SKM-1 treated with dmso at 0.1 percent for 144 hours (cell line): ENCODE measurements around the gene RANBP9.

ENCODE experiments used
- DNase-seq: peaks from one replicate; lab custom pipeline; 2025; ENCODE audit not compliant: unreplicated experiment; lab: John Stamatoyannopoulos, UW

The RANBP9 gene

GRCh38 chr6:13711324-13711732 is 307 bp downstream of the RANBP9 start:
- peak; percentile 91 for DNase-seq

DNA sequence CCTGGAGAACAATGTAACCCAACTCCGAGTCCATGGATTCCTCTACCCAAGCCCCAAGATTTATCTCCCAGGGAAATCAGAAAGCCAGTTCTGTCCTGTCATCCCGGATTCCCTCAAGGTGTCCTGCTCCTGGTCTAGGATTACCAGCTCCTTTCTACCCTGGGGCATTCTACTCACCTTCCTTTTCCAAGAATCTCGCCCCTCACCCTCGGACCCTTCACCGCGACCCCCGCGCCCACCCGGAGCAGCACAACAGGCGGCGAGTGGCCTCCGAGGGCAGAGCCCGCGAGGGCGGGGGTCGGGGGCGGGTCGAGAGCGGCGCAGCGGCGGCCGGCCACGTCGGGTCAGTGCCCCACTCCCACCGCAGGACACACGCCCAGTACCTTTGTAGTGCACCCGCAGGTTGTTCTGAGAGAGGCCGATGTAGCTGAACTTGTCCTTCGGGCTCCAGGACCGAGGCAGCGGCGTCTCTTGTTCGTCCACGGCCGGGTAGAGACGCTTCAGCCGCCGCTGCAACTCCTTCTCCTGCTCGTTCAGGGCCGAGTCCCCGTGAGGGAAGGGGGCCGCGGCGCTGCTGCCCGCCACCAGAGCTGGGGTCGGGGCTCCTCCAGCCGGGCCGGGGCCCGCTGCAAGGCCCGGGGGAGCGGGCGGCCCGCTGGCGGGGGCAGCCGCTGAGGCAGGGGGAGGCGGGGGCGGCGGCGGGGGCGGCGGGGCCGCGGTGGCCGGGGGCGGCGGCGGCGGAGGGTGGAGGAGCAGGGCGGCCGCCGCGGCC is 897 bp downstream of the RANBP9 start:
- no peak for DNase-seq

- no peak for DNase-seq
Observed at GRCh38 chr6:13709689-13710551, 1.7 kb downstream of the RANBP9 start.

DNA sequence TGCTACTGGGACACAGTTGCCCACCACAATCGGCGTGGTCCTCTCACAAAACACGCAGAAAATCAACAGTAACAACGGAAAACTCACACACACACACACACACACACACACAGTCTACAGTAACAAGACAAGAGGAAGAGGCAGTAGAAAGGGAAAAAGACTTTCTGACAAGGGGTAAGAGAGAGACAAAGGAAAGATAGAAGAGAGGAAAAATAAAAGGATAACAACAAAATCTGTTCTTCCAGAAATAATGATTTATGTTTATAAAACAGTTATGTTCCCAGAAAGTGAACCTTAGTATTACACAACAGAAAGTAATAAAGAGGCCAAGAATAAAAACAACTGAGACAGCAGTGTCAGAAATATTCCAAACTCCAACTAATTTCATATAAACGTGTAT is 2.9 kb downstream of the RANBP9 start:
- no peak for DNase-seq

DNA sequence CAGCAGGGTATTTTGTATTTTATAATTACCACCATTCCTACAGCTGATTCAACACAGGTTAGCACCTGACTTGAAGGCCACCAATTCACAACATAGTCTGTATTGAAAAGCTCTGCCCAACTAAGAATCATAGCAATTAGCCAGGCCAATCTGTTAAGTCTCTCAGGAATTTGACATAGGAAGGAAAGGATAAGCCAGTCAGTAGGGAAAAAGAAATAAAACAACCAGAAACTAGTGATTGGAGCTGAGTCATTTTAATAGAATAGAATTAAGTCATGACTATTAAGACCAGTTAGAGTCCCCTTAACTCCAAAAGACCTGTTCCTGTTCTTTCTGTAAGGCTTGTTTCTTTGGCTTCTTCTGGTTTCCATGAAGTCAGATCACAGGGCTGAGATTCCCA is 8.1 kb downstream of the RANBP9 start:
- DNase-seq: no peak

DNA sequence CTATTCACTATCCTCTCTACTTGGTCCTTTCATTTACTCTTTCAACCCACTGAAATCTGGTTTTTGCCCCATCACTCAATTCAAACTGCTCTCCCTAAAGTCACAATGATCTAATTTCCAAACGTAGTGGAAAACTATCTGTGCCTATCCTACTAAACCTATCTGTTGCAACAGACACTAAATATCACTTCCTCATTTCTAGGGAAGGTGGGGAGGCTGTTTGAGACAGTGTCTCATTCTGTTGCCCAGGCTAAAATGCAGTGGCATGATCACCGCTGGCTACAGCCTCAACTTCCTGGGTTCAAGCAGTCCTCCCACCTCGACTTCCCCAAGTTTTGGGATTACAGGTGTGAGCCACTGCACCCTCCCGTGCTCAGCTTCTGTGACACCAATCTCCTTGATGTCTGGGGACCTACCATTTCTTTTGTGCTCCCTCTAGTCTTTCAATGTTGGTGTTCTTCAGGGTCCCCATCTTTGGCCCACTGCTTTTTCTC is 8.8 kb downstream of the RANBP9 start:
- DNase-seq: peak; percentile 86

DNA sequence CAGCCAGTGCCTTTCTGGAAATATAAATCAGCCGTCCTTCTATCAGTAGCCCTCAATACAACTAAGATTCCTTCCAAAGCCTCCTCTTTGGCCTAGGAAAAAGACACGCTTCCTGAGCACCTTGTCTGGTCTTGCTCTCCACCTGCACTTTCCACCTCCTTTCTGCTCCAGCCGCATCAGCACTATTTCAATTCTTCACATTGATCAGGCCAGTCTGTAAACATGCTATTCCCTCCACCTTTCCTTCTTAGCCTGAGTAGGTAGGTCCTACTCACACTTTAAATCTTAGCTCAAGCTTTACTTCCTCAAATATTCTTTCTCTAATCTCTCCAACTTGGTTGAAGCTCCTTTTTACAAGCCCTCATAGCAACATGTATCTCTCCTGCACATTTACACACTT is 11.4 kb downstream of the RANBP9 start:
- DNase-seq: no peak

GRCh38 chr6:13698715-13699114 is 12.9 kb downstream of the RANBP9 start:
- no peak for DNase-seq

DNA sequence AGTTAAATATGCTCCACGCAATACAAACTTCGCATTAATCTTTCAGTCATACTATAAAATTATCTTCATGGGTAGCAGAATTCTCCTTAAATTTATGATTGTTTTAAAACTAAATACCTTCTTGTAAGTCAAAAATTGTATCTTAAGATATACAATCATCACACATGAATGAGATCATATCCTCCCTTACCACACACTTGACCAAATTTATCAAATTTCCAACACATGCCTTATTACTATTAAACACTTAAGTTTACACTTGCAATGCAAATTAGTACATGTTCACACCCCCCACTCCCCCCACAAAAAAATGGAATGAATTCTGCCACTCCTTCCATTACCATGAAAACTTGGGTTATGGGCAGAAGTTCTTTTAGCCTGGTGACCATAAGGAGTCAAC is 13.8 kb downstream of the RANBP9 start:
- no peak for DNase-seq

- no peak for DNase-seq
Observed at GRCh38 chr6:13696226-13696625, 15.4 kb downstream of the RANBP9 start.

DNA sequence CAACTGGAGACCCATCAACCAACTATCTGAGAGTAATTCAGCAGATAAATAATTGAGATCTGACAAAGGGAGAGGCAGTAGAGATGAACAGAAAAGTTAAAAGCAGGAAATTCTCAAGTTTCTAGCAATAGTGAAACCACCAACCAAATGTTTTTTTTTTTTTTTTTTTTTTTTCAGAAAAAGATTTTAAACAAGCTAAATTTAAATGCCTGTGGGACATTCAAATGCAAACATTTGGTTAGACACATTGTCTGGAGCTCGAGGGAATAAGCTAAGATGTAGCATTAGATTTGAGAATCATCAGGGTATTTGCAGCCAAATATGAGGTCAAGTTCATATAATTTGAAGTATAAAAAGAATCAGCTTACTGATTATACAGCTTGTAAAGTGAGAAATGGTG is 16.4 kb downstream of the RANBP9 start:
- DNase-seq: no peak

GRCh38 chr6:13694562-13694961 is 17.1 kb downstream of the RANBP9 start:
- DNase-seq: no peak

GRCh38 chr6:13689511-13690256 is 22.0 kb downstream of the RANBP9 start:
- DNase-seq: no peak

DNA sequence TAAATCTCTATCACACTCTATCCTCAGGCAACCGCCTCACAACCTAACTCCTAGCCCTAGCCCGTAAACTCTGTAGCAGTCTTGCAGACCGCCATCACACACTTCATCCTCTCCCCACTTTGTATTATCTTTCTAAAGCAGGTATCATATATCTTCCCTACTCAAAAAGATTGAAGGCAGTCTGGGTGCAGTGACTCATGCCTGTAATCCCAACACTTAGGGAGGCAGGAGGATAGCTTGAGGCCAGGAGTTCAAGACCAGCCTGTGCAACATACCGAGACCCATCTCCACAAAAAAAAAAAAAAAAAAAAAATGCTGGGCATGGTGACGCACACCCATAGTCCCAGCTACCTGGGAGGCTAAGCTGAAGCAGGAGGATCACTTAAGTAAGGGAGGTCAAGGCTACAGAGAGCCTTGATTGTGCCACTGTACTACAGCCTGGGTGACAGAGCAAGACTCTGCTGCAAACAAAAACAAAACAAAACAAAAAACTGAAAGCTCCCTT is 22.9 kb downstream of the RANBP9 start:
- DNase-seq: no peak

DNA sequence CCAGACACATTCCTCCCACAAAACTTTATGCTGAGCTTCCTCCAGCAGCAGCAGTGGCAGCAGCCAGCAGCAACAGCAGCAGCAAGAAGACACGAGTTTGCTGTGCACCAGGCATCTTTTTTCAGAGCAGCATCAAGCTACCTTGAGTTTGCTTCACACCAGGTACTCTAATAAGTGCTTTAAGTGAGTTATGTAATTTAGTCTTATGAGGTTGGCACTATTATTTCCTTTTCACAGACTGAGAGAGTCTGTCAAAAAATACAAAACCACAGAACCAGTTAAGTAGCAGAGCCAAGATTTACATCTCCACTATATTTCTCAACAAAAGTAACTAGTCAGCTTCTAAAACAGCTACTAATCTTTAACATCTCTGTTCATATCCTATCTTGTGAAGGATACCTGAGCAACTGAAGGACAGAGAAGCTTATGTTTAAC is 23.7 kb downstream of the RANBP9 start:
- no peak for DNase-seq

DNA sequence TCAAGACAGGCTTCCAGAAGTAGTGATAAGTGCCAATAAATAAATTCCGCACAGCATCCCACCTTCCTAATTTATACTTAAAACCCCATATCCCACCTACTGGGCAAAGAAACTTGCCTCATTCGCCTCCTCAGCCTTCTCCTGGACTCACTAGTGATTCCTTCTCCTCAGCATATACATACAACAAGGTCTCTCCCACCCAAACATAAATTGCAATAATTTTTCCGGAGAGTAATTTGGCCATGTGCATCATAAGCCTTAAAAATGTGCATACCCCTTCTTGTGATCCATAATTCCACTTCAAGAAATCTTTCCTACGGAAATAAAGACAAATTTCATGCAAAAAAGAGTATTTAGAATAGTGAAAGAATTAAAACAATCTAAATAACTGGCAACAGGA is 26.8 kb downstream of the RANBP9 start:
- no peak for DNase-seq

DNA sequence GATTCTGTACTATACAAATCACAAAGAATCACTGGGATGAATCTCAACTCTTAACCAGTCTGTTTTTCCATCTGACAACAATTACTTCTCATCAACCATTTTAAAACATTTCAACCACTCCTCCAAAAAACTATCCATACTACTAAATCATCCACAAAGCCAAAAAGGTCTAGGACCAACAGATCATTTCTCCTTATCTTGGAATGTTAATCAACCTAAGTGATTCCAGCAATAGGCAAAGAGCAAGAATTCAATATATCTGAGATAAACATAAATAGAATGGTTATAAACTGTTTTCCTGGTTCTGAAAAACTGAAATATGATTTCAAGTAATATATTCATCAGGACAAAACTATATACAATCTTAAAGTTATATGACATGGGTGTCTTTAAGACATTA is 28.6 kb downstream of the RANBP9 start:
- DNase-seq: no peak

DNA sequence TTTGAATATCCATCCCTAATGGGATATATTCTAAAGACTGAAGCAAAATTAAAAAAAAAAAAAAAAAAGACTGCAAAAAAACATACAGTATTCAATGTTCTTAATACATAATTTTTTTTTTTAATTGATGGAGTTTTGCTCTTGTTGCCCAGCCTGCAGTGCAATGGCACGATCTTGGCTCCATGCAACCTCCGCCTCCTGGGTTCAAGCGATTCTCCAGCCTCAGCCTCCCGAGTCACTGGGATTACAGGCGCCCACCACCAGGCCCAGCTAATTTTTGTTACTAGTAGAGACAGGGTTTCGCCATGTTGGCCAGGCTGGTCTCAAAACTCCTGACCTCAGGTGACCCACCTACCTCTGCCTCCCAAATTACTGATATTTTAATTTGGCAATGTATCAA is 29.3 kb downstream of the RANBP9 start:
- no peak for DNase-seq

DNA sequence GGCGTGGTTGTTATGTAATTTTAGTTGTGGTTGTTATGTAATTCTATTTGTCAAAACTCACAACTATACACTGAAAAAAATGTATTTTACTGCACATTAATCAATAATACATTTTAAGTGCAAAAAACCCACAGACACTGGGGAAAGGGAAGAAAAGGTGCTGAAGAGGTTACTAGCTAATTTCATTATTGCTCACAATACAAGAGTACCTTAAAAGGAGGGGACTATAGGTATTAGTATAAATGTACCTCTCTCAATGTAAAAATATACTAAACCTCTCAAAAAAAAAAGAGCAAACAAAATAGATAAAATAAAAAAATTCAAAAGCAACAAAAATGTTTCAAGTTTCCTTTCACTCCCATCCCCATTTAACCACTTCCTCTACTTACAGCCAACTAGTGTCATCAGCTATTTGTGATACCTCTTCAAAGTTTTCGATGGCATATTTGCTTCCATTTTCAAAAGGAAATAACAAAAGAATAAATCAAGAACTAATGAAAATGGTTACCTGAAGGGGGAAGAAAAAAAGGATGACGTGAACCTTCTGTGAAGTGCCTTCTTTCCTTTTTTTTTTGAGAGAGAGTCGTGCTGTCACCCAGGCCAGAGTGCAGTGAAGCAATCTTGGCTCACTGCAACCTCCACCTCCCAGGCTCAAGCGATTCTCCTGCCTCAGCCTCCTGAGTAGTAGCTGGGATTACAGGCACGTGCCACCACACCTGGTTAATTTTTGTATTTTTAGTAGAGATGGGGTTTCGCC is 30.2 kb downstream of the RANBP9 start:
- DNase-seq: peak; percentile 9

DNA sequence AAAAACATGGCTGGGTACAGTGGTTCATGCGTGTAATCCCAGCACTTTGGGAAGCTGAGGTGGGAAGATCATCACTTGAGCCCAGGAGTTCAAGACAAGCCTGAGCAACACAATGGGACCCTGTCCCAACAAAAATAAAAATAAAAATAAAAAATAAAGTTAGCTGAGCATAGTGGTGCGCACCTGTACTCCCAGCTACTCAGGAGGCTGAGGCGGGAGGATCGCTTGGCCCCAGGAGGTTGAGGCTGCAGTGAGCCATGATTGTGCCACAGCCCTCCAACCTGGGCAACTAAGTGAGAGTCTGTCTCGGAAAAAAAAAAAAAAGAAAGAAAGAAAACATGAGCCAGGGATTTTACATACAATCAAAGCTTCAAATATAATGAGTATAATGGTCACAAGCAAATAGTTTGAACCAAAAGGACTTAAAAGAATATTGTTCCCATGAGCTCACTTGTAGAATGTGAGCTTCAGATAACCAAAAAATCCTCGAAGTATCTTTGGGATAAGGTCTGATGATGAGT is 31.1 kb downstream of the RANBP9 start:
- DNase-seq: no peak
